ENCODE measurements around the gene ATXN7L1.

GRCh38 chr7:105799677-105800076 is 76.7 kb downstream of the ATXN7L1 start:
- no peak for TF ChIP-seq MAX (CRISPR knock-in tag; IDR thresholded peaks at IDR 0.05)
- TF ChIP-seq SP1 (CRISPR knock-in tag; conservative IDR thresholded peaks at IDR 0.05), result no peak
- TF ChIP-seq CTCF (IDR thresholded peaks at IDR 0.05), result no peak
- no peak for TF ChIP-seq ARID4B (CRISPR knock-in tag; IDR thresholded peaks at IDR 0.05; ENCODE audit: borderline replicate concordance)
- no peak for TF ChIP-seq GABPB1 (CRISPR knock-in tag; IDR thresholded peaks at IDR 0.05)
- TF ChIP-seq NFE2L1 (CRISPR knock-in tag; IDR thresholded peaks at IDR 0.05), result no peak
- no peak for TF ChIP-seq ZNF425 (CRISPR knock-in tag; conservative IDR thresholded peaks at IDR 0.05)
- TF ChIP-seq TCF7 (CRISPR knock-in tag; IDR thresholded peaks at IDR 0.05; ENCODE audit: low read depth), result no peak
- no peak for TF ChIP-seq ATF3 (CRISPR knock-in tag; conservative IDR thresholded peaks at IDR 0.05)
- TF ChIP-seq CBFB (CRISPR knock-in tag; IDR thresholded peaks at IDR 0.05; ENCODE audit: low read depth), result no peak
- no peak for TF ChIP-seq MYBL2 (CRISPR knock-in tag; IDR thresholded peaks at IDR 0.05)
- no peak for TF ChIP-seq FOXJ3 (CRISPR knock-in tag; IDR thresholded peaks at IDR 0.05; ENCODE audit: borderline replicate concordance)
